Left kidney (tissue), 2 donors: ENCODE results near the gene SYNC. TPM values are rescaled to one million over a fixed set of nuclear protein-coding genes. Genes with fewer than 3 reads are reported as not detected.
"Not testable (repeated sequence)": the region's sequence is repeated elsewhere in the genome, so short reads cannot be mapped to it uniquely, and the experiment has no call there.

ENCODE experiments used
- DNase-seq: peaks from one replicate; pipeline ENCODE4 v3.0.0-alpha.2; 2013
- polyA plus RNA-seq: library from polyadenylated mRNA; unstranded; fragments of 120-200 nt; gene quantifications from one replicate; pipeline ENCODE4 v1.2.1, GENCODE V29; 2013; ENCODE audit not compliant: insufficient read length

The SYNC gene
- polyA plus RNA-seq, 1 donor: 1.2 TPM

GRCh38 chr1:32642292-32642827 lies 60.2 kb downstream of the SYNC start:
- DNase-seq: not testable (repeated sequence)

GRCh38 chr1:32639489-32640075 lies 63.0 kb downstream of the SYNC start:
- DNase-seq: no peak

- no peak for DNase-seq
Measured at GRCh38 chr1:32636914-32637645, 65.5 kb downstream of the SYNC start.

GRCh38 chr1:32635508-32636277 lies 66.9 kb downstream of the SYNC start:
- no peak for DNase-seq

GRCh38 chr1:32632829-32633228 lies 69.7 kb downstream of the SYNC start:
- DNase-seq: no peak

- DNase-seq: not testable (repeated sequence)
Measured at GRCh38 chr1:32630173-32630572, 72.4 kb downstream of the SYNC start.

Other genes starting within 250 kb of the SYNC start
- gene ZBTB8B, start 237.7 kb downstream of the SYNC start, polyA plus RNA-seq: 2.3 TPM
- 21.9 TPM for gene ZBTB8A, start 163.3 kb downstream of the SYNC start, polyA plus RNA-seq
- gene ZBTB8OS, start 52.2 kb downstream of the SYNC start, polyA plus RNA-seq: 47.5 TPM
- 379 TPM for gene RBBP4, start 51.6 kb downstream of the SYNC start, polyA plus RNA-seq
- 78.6 TPM for gene YARS1, start 114.6 kb upstream of the SYNC start, polyA plus RNA-seq
- 57.7 TPM for gene S100PBP, start 114.9 kb upstream of the SYNC start, polyA plus RNA-seq
- gene FNDC5, start 168.1 kb upstream of the SYNC start, polyA plus RNA-seq: 44.6 TPM
- gene HPCA, start 183.7 kb upstream of the SYNC start, polyA plus RNA-seq: 0.57 TPM
- gene TMEM54, start 198.6 kb upstream of the SYNC start, polyA plus RNA-seq: 5.6 TPM